HG03175 (cell line): ENCODE measurements around the gene MTHFD1L.

Experiments
- ATAC-seq: cut with Tn5 transposase; IDR thresholded peaks from one replicate; pipeline ENCODE4 v1.9.1; 2021; ENCODE audit warnings: mild to moderate bottlenecking, moderate library complexity; ENCODE audit not compliant: unreplicated experiment

MTHFD1L gene

GRCh38 chr6:150897400-150897943 is 32.0 kb downstream of the MTHFD1L start:
- no peak for ATAC-seq

GRCh38 chr6:150898399-150899170 is 33.1 kb downstream of the MTHFD1L start:
- ATAC-seq = no peak

GRCh38 chr6:150899231-150899630 is 33.7 kb downstream of the MTHFD1L start:
- ATAC-seq = no peak

GRCh38 chr6:150900049-150900448 is 34.5 kb downstream of the MTHFD1L start:
- no peak for ATAC-seq

GRCh38 chr6:150902142-150902776 is 36.8 kb downstream of the MTHFD1L start:
- ATAC-seq = no peak

GRCh38 chr6:150905769-150906168 is 40.3 kb downstream of the MTHFD1L start:
- no peak for ATAC-seq

- ATAC-seq = no peak
Observed at GRCh38 chr6:150906641-150907326, 41.3 kb downstream of the MTHFD1L start.

- no peak for ATAC-seq
Observed at GRCh38 chr6:150907383-150907782, 41.9 kb downstream of the MTHFD1L start.

- no peak for ATAC-seq
Observed at GRCh38 chr6:150908901-150909300, 43.4 kb downstream of the MTHFD1L start.

GRCh38 chr6:150910561-150910960 is 45.1 kb downstream of the MTHFD1L start:
- no peak for ATAC-seq

GRCh38 chr6:150914372-150914771 is 48.9 kb downstream of the MTHFD1L start:
- no peak for ATAC-seq

GRCh38 chr6:150915131-150915879 is 49.8 kb downstream of the MTHFD1L start:
- no peak for ATAC-seq

- no peak for ATAC-seq
Observed at GRCh38 chr6:150915880-150916265, 50.4 kb downstream of the MTHFD1L start.

GRCh38 chr6:150919938-150920337 is 54.4 kb downstream of the MTHFD1L start:
- no peak for ATAC-seq

- no peak for ATAC-seq
Observed at GRCh38 chr6:150922137-150922536, 56.6 kb downstream of the MTHFD1L start.

GRCh38 chr6:150924808-150925589 is 59.5 kb downstream of the MTHFD1L start:
- ATAC-seq = no peak

GRCh38 chr6:150925590-150925928 is 60.1 kb downstream of the MTHFD1L start:
- ATAC-seq = no peak

- no peak for ATAC-seq
Observed at GRCh38 chr6:150925976-150926375, 60.5 kb downstream of the MTHFD1L start.

- no peak for ATAC-seq
Observed at GRCh38 chr6:150928882-150929281, 63.4 kb downstream of the MTHFD1L start.

- ATAC-seq = no peak
Observed at GRCh38 chr6:150929416-150929815, 63.9 kb downstream of the MTHFD1L start.
